ENCODE data around the gene CCDC88C.

DNA sequence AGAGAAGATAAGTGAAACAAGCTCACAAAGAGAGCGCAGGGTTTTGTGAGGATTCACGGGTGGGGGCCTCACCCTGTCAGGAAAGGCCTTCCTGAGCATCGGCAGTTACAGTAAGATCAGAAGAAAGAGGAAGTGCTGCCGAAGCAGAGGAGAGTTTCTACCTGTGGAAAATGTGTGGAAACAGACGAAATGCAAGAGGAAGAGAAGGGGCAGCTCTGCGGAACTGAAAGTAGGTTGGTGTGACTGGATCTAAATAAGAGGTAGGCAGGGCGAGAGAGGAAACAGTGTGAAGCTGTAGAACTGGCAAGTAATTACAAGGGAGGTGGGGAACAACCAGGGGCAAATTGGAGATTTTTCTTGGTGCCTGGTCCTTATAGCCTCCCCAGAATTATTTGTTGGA lies 175.8 kb downstream of the CCDC88C start:
- TF ChIP-seq, protein P1, sequence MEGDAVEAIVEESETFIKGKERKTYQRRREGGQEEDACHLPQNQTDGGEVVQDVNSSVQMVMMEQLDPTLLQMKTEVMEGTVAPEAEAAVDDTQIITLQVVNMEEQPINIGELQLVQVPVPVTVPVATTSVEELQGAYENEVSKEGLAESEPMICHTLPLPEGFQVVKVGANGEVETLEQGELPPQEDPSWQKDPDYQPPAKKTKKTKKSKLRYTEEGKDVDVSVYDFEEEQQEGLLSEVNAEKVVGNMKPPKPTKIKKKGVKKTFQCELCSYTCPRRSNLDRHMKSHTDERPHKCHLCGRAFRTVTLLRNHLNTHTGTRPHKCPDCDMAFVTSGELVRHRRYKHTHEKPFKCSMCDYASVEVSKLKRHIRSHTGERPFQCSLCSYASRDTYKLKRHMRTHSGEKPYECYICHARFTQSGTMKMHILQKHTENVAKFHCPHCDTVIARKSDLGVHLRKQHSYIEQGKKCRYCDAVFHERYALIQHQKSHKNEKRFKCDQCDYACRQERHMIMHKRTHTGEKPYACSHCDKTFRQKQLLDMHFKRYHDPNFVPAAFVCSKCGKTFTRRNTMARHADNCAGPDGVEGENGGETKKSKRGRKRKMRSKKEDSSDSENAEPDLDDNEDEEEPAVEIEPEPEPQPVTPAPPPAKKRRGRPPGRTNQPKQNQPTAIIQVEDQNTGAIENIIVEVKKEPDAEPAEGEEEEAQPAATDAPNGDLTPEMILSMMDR (conservative IDR thresholded peaks at IDR 0.05; ENCODE audit: low read length) = no peak
- TF ChIP-seq EZH2phosphoT487 (IDR thresholded peaks at IDR 0.05; ENCODE audit: borderline replicate concordance, low read depth, low read length) = no peak

Measured in OCI-LY7 (cell line).